Measurements from ENCODE around the gene MRPL19. TPM values are rescaled to one million over a fixed set of nuclear protein-coding genes. Genes with fewer than 3 reads are reported as not detected.

MRPL19 gene
- 10 to 100 TPM; 39.2 to 56.4 TPM for total RNA-seq

GRCh38 chr2:75646583-75647425 is at the start of gene MRPL19:
Gene MRPL19 (plus strand): TSS chr2:75646783. CDS start chr2:75646808, 25 bp downstream.
- DNase-seq (ENCODE audit: low spot score in 2 of 2), result peak; percentile 69 to 74
- H3K27ac Mint-ChIP-seq, result peak within 1 kb of the TSS; percentile 97
- peak; percentile 94 to 97 for ATAC-seq
- H3K9me3 Mint-ChIP-seq, result no peaks in the 10 kb centered on the region
- peaks cover 23 to 25% of the 10 kb centered on the region in 2 donors for H3K36me3 Mint-ChIP-seq

GRCh38 chr2:75596784-75597183 is 49.8 kb upstream of the MRPL19 start:
- DNase-seq (ENCODE audit: low spot score in 2 of 2) (no peak), ATAC-seq (no peak)
- H3K36me3 Mint-ChIP-seq, result no peaks in the 10 kb centered on the region
- no peak overlapping the region for H3K27ac Mint-ChIP-seq
- no peaks in the 10 kb centered on the region for H3K9me3 Mint-ChIP-seq

- Mint-ChIP-seq H3K9me3 (no peaks in the 10 kb centered on the region), H3K27ac (no peak overlapping the region), H3K36me3 (no peaks in the 10 kb centered on the region)
- ATAC-seq, result no peak
- no peak for DNase-seq (ENCODE audit: low spot score in 2 of 2)
These were observed 48.6 kb upstream of the MRPL19 start for GRCh38 chr2:75597949-75598348.

- Mint-ChIP-seq H3K9me3 (no peaks in the 10 kb centered on the region), H3K27ac (no peak overlapping the region), H3K36me3 (no peaks in the 10 kb centered on the region)
- no peak for ATAC-seq
- DNase-seq (ENCODE audit: low spot score in 2 of 2), result no peak
These were observed 47.9 kb upstream of the MRPL19 start for GRCh38 chr2:75598589-75599155.

GRCh38 chr2:75600461-75601011 is 46.0 kb upstream of the MRPL19 start:
- DNase-seq (ENCODE audit: low spot score in 2 of 2) (no peak), ATAC-seq (no peak)
- no peak overlapping the region for H3K27ac Mint-ChIP-seq
- H3K9me3 Mint-ChIP-seq, result no peaks in the 10 kb centered on the region
- H3K36me3 Mint-ChIP-seq, result no peaks in the 10 kb centered on the region

- ATAC-seq (no peak), DNase-seq (ENCODE audit: low spot score in 2 of 2) (no peak)
- H3K36me3 Mint-ChIP-seq, result no peaks in the 10 kb centered on the region
- H3K27ac Mint-ChIP-seq, result no peak overlapping the region
- H3K9me3 Mint-ChIP-seq, result no peaks in the 10 kb centered on the region
These were observed 43.8 kb upstream of the MRPL19 start for GRCh38 chr2:75602724-75603342.

GRCh38 chr2:75603477-75603876 is 43.1 kb upstream of the MRPL19 start:
- Mint-ChIP-seq H3K9me3 (no peaks in the 10 kb centered on the region), H3K27ac (no peak overlapping the region), H3K36me3 (no peaks in the 10 kb centered on the region)
- ATAC-seq (no peak), DNase-seq (ENCODE audit: low spot score in 2 of 2) (no peak)

- Mint-ChIP-seq H3K27ac (no peak overlapping the region), H3K36me3 (no peaks in the 10 kb centered on the region), H3K9me3 (no peaks in the 10 kb centered on the region)
- DNase-seq (ENCODE audit: low spot score in 2 of 2) (no peak), ATAC-seq (no peak)
These were observed 42.1 kb upstream of the MRPL19 start for GRCh38 chr2:75604484-75604883.

GRCh38 chr2:75605770-75606529 is 40.6 kb upstream of the MRPL19 start:
- DNase-seq (ENCODE audit: low spot score in 2 of 2) (no peak), ATAC-seq (no peak)
- no peaks in the 10 kb centered on the region for H3K36me3 Mint-ChIP-seq
- no peak overlapping the region for H3K27ac Mint-ChIP-seq
- H3K9me3 Mint-ChIP-seq, result no peaks in the 10 kb centered on the region

GRCh38 chr2:75606761-75607399 is 39.7 kb upstream of the MRPL19 start:
- no peaks in the 10 kb centered on the region for H3K9me3 Mint-ChIP-seq
- ATAC-seq (no peak), DNase-seq (ENCODE audit: low spot score in 2 of 2) (no peak)
- H3K36me3 Mint-ChIP-seq, result no peaks in the 10 kb centered on the region
- no peak overlapping the region for H3K27ac Mint-ChIP-seq

- DNase-seq (ENCODE audit: low spot score in 2 of 2), result no peak
- no peaks in the 10 kb centered on the region for H3K9me3 Mint-ChIP-seq
- H3K27ac Mint-ChIP-seq, result no peak overlapping the region
- ATAC-seq, result no peak
- no peaks in the 10 kb centered on the region for H3K36me3 Mint-ChIP-seq
These were observed 39.2 kb upstream of the MRPL19 start for GRCh38 chr2:75607400-75607798.

- ATAC-seq (no peak), DNase-seq (ENCODE audit: low spot score in 2 of 2) (no peak)
- H3K9me3 Mint-ChIP-seq, result no peaks in the 10 kb centered on the region
- no peak overlapping the region for H3K27ac Mint-ChIP-seq
- no peaks in the 10 kb centered on the region for H3K36me3 Mint-ChIP-seq
These were observed 38.4 kb upstream of the MRPL19 start for GRCh38 chr2:75607988-75608683.

- H3K9me3 Mint-ChIP-seq, result no peaks in the 10 kb centered on the region
- DNase-seq (ENCODE audit: low spot score in 2 of 2) (peak; percentile 60 to 67), ATAC-seq (peak; percentile 67 to 87)
- H3K36me3 Mint-ChIP-seq, result no peaks in the 10 kb centered on the region
- no peak overlapping the region for H3K27ac Mint-ChIP-seq
These were observed 37.8 kb upstream of the MRPL19 start for GRCh38 chr2:75608684-75609333.

GRCh38 chr2:75609334-75609689 is 37.3 kb upstream of the MRPL19 start:
- Mint-ChIP-seq H3K27ac (no peak overlapping the region), H3K36me3 (no peaks in the 10 kb centered on the region), H3K9me3 (no peaks in the 10 kb centered on the region)
- DNase-seq (ENCODE audit: low spot score in 2 of 2) (no peak), ATAC-seq (no peak)

- DNase-seq (ENCODE audit: low spot score in 2 of 2) (no peak), ATAC-seq (no peak)
- Mint-ChIP-seq H3K27ac (no peak overlapping the region), H3K9me3 (no peaks in the 10 kb centered on the region), H3K36me3 (no peaks in the 10 kb centered on the region)
These were observed 36.6 kb upstream of the MRPL19 start for GRCh38 chr2:75609937-75610508.
